Sigmoid colon (tissue), 4 donors: ENCODE results near the gene FHDC1.

Experiments used
- CTCF ChIP-seq, 4 experiments: fragments of 450-650 bp in 3 of 4; fragments of 200-600 bp in 1 of 4; IDR thresholded peaks; one replicate each; pipeline ENCODE4 v1.5.1; 2016 to 2019; ENCODE audit warnings: antibody characterized with exemption in 4 of 4, mild to moderate bottlenecking in 3 of 4, moderate library complexity in 2 of 4
- EP300 ChIP-seq, 4 donors: sonication (generic); formaldehyde crosslinking; IDR thresholded peaks; one replicate each; pipeline ENCODE4 v1.6.1; 2017; ENCODE audit warnings: antibody characterized with exemption in 4 of 4
- POLR2A ChIP-seq, 2 donors: fragments of 450-650 bp; IDR thresholded peaks; one replicate each; pipeline ENCODE4 v1.6.1; 2016; ENCODE audit warnings: antibody characterized with exemption in 2 of 2, mild to moderate bottlenecking in 2 of 2, moderate library complexity in 2 of 2
- POLR2AphosphoS5 ChIP-seq, 4 donors: sonication (generic); formaldehyde crosslinking; IDR thresholded peaks; one replicate each; pipeline ENCODE4 v1.6.1; 2017; ENCODE audit warnings: antibody characterized with exemption in 4 of 4

GRCh38 chr4:152967907-152968306 lies 31.8 kb downstream of the FHDC1 start:
- TF ChIP-seq CTCF (IDR thresholded peaks at IDR 0.05) (no peak), EP300 (IDR thresholded peaks at IDR 0.05) (no peak), POLR2A (IDR thresholded peaks at IDR 0.05) (no peak), POLR2AphosphoS5 (IDR thresholded peaks at IDR 0.05) (no peak)
